GM19438 (cell line): ENCODE results near the gene IRF9.

Experiments used
- ATAC-seq: cut with Tn5 transposase; IDR thresholded peaks from one replicate; pipeline ENCODE4 v1.9.1; 2021; ENCODE audit warnings: low read depth; ENCODE audit not compliant: unreplicated experiment

IRF9 gene

DNA sequence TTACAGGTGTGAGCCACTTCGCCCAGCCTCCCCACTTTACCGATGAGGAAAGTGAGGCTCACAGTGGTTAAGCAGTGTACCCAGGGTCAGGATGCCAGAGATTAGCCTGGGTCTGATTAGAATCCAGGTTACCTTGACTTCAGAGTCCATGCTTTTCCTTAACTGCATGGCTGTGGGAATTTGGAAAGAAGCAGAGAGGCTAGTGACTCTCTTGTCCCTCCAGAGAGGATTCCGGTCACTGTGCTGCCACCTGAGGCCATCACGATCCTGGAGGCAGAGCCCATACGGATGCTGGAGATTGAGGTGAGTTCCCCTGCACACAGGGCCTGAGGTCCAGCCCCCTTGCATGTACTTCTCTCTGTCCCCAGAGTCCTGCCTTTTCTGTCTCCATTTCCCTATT is 15.5 kb downstream of the IRF9 start:
- ATAC-seq: no peak

GRCh38 chr14:24177041-24177825 is 16.2 kb downstream of the IRF9 start:
- no peak for ATAC-seq

GRCh38 chr14:24177891-24178290 is 16.8 kb downstream of the IRF9 start:
- ATAC-seq: no peak

- no peak for ATAC-seq
These were observed 17.5 kb downstream of the IRF9 start for GRCh38 chr14:24178399-24179178.

DNA sequence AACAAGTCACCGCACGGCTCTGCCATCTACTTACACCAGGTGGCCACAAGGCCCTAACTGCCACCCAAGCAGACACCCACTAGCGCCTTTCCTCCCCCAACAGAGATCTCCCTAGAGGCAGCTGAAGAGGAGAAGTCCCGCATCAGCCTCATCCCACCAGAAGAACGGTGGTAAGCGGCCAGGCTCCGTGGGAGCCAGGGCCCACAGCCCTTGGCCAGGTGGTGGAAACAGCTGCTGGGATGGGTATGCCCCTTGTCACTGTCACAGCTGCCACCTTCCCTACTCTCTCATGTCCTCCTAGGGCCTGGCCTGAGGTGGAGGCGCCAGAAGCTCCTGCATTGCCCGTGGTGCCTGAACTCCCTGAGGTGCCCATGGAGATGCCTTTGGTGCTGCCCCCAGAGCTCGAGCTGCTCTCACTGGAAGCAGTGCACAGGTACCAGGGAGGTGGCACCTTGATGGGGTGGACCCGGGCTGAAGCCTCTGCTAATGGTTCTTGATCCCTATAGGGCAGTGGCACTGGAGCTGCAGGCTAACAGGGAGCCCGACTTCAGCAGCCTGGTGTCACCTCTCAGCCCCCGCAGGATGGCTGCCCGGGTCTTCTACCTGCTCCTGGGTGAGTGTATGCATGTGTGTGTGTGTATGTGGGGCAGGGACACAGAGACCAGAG is 18.4 kb downstream of the IRF9 start:
- ATAC-seq: no peak

DNA sequence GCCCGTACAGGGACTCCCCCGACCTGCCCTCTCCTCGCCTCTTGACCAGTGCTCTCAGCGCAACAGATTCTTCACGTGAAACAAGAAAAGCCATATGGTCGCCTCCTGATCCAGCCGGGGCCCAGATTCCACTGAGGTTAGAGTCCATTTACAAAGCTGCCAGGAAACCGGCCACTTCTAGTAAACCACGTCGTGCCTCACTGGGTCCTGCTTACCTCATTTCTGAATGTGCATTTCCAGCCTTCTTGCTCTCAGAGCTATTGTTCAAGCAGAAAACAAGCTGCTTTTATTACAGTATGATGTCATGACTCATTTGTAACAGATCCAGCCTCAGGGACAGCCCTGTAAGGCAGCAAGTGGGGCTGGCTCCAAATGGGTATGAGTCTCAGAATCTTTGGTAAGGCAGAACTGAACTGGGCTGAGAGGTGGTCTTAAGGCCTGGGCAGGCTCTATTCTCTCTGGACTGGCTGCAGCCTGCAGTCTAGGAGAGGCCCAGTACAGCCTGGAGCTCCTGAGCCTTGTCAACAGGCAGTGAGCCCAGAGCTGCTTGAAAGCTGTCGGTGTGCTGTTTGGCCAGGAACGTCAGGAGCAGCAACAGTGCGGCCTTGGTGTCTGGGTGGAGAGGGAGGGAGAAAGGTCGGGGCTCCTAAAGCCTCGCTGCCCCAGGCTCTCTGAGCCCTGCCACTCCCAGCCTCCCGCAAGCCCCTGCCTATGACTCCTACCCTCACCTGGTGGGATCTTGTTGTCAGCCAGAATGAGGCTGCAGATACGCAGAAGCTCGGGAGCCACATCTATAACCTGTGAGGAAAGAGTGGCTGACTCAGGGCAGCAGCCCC is 19.1 kb downstream of the IRF9 start:
- no peak for ATAC-seq

GRCh38 chr14:24181371-24182077 is 20.5 kb downstream of the IRF9 start:
- no peak for ATAC-seq

DNA sequence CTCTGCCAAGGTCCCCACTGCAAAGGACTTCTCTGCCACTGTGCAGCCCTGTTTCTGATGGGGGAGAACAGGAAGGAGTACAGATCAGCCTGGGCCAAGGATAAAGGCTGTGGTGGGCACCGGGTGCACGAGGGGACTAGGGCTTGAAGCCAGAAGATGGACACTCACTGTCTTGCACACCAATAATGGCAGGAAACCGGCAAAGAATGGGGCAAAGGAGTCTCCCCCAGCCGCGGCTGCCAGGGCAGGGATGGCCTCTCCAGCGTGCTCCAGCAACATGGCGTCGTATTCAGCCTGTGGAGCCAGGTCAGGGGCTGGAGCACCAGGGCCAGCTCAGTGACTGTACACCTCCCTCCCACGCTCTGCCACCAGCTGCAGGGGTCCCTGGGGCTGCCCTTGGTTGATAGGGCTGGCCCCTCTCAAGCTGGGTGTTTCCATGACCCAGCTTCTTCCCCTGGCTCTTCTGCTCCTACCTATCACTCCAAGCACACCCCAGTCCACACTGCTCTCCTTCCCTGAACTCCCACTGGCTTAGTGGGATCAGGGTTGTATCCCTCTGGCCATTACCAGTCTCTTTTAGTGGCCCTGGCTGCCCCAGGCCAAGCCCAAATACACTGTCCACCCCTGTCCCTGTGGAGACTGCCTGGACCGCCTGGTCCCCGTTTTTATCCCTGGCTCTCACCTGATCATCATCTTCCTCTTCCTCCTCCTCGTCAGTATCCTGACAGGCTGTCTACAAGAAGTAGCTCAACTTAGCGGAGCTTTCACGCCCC is 21.2 kb downstream of the IRF9 start:
- ATAC-seq: no peak

GRCh38 chr14:24183014-24183481 is 22.0 kb downstream of the IRF9 start:
- ATAC-seq: no peak

GRCh38 chr14:24184104-24184970 is 23.3 kb downstream of the IRF9 start:
- ATAC-seq: no peak

DNA sequence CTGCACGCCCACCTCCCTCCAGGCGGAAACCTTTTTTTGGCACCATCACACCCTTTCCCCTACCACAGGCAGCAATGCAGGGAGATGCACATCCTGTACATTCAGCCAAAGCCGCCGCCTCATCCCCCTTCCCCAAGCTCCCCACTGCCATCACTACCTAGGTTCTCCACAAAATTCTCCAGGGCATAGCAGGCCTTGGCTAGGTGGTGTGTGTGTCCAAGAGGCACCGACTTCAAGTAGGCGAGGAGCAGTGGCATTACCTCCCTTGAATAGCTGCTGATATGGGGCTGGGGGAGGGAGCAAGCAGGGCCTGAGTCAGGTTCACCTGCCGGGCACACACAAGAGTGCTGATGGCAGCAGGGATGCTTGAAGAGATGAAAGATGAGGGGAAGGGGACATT is 24.0 kb downstream of the IRF9 start:
- no peak for ATAC-seq

- no peak for ATAC-seq
These were observed 24.7 kb downstream of the IRF9 start for GRCh38 chr14:24185741-24186140.

DNA sequence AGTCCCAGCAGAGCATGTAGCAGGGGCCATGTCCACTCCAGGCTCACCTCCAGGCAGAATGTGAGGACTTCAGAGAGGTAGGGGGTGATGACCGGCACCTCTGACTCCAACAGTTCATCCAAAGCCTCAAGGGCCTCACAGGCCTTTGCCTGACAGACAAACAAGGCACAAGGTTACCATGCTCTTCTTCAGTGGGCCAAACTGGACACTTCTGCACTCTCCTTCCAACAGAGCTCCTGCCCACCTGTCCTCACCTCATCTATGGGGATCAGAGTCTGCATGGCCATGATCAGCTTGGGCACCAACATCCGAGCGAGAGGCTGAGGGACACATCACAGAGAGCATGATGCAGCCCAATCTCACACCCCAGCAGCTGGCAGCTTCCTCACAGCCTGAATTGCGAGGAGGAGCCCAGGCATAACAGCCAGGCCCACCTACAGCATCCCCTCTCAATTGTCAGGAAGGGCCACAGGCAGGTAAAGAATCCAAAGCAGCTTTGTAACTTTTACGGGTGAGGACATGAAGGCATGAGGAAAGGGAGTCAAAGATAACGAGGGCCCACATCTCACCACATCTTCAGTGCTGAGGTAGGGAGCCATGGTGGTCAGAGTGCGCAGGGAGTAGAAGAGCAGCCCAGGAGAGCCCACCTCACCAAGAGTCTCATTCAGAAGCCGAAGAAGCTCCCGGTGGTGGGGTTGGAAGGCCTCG is 25.9 kb downstream of the IRF9 start:
- no peak for ATAC-seq

DNA sequence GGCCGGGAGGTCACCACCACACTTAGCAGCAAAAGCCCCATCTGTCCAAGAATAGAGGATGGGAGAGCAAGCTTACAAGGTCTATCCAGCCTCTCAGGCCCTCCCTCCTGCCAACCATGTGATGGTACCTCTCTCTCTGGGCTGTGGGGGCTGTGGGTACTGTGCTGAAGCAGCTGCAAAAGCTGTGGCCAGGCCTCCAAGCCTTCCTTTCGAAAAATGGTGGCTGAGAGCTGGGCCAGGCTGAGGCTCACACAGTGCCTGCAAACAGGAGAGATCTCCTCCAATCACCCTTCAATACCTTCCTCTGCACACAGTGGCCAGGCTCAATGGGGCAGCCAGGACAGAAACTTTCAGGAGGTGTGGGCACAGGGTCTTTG is 26.5 kb downstream of the IRF9 start:
- ATAC-seq: no peak

DNA sequence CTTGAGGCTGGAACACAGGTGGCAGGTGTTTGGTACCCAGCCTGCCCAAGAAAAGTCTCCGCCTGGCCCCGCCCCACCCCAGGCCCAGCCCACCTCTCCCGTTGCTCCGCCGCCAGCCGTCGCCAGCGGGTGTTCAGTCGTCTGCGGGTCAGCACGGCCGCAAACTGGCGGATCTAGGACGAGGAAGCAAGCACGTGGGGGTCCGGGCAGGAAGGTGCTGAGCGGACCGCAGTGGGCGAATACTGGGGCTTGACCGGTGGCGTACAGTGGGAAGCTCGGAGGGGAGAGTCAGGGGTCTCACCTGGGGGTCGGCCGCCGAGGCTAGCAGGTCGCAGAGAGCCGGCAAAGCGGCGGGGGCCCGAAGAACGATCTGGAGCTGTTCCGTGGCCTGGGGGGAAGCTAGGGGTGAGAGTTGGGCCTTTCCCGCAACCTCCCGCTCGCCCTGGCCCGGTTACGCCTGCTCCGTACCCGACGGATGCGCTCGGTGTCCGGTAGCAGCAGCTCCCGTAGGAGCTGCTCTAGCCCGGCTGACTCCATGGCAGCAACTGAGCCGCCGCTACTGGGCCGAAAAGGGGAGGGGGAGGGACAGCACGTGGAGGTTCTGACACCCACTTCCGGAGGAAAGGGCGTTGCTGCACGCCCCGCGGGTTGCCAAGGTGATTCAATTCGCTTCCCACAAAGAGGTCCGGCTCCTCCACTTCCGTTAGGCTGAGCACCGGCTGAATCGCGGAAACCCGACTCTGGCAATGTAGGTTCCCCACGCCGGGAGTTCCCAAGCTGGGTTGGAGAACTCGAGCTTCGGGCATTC is 27.4 kb downstream of the IRF9 start, which contains the start of gene IPO4:
Gene IPO4, minus strand, starts transcription at position 566 of the 808 bp plus-strand sequence. Its CDS starts 29 bp downstream, at position 537.
- ATAC-seq: peak; percentile 92

DNA sequence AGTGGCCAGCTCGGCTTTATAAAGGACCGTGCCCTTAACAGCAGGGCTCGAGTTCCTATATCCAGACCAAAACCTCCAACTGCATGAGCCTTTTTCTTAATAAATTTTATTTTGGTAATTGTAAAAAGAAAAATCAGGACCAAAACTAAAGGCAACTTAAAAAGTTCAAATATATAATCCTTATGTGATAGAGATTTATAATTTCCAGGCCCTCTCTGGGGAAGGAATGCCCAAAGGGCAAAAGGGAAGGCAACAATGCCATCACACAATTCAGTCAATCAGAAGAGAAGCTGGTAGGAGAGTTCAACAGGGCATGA is 28.0 kb downstream of the IRF9 start:
- no peak for ATAC-seq

GRCh38 chr14:24189460-24189859 is 28.4 kb downstream of the IRF9 start:
- ATAC-seq: no peak
